GM18517 (cell line): ENCODE data around the gene BEST1.

Experiments
- ATAC-seq: cut with Tn5 transposase; IDR thresholded peaks from one replicate; pipeline ENCODE4 v1.9.1; 2021; ENCODE audit warnings: mild to moderate bottlenecking, moderate library complexity; ENCODE audit not compliant: unreplicated experiment

Gene BEST1

GRCh38 chr11:61950035-61950547 lies at the start of gene BEST1:
BEST1 (plus strand) TSS chr11:61950351; CDS start chr11:61951807, 1,456 bp downstream.
- ATAC-seq: no peak

- no peak for ATAC-seq
Measured at GRCh38 chr11:61901397-61901796, 48.8 kb upstream of the BEST1 start.

- no peak for ATAC-seq
Measured at GRCh38 chr11:61902313-61902712, 47.8 kb upstream of the BEST1 start.

GRCh38 chr11:61903845-61904244 lies 46.3 kb upstream of the BEST1 start:
- no peak for ATAC-seq

GRCh38 chr11:61904539-61905048 lies 45.6 kb upstream of the BEST1 start:
- no peak for ATAC-seq

GRCh38 chr11:61905067-61905696 lies 45.0 kb upstream of the BEST1 start:
- ATAC-seq: no peak

GRCh38 chr11:61905801-61906521 lies 44.2 kb upstream of the BEST1 start:
- ATAC-seq: no peak

- ATAC-seq: no peak
Measured at GRCh38 chr11:61906522-61906909, 43.6 kb upstream of the BEST1 start.

- no peak for ATAC-seq
Measured at GRCh38 chr11:61907282-61907681, 42.9 kb upstream of the BEST1 start.

- ATAC-seq: no peak
Measured at GRCh38 chr11:61907871-61908729, 42.1 kb upstream of the BEST1 start.

- ATAC-seq: no peak
Measured at GRCh38 chr11:61908730-61909316, 41.3 kb upstream of the BEST1 start.

GRCh38 chr11:61910187-61911127 lies 39.7 kb upstream of the BEST1 start:
- no peak for ATAC-seq

- ATAC-seq: no peak
Measured at GRCh38 chr11:61911128-61911700, 38.9 kb upstream of the BEST1 start.

- no peak for ATAC-seq
Measured at GRCh38 chr11:61911701-61912529, 38.2 kb upstream of the BEST1 start.

- no peak for ATAC-seq
Measured at GRCh38 chr11:61912530-61912898, 37.6 kb upstream of the BEST1 start.

- ATAC-seq: no peak
Measured at GRCh38 chr11:61912991-61913698, 37.0 kb upstream of the BEST1 start.

- no peak for ATAC-seq
Measured at GRCh38 chr11:61913699-61914395, 36.3 kb upstream of the BEST1 start.
